Epithelial cell of proximal tubule (primary cell): ENCODE data around the gene NREP. TPM values are rescaled to one million over a fixed set of nuclear protein-coding genes. Genes with fewer than 3 reads are reported as not detected.
"Not testable (repeated sequence)": the region's sequence is repeated elsewhere in the genome, so short reads cannot be mapped to it uniquely, and the experiment has no call there.

Source experiments
- DNase-seq: peaks from one replicate; pipeline ENCODE4 v3.0.0-alpha.2; 2011; ENCODE audit warnings: low read depth
- H3K4me3 ChIP-seq: 2 replicates; pipeline ENCODE4 v1.5.1; 2011; ENCODE audit warnings: low read depth, mild to moderate bottlenecking, low read length
- CTCF ChIP-seq: conservative IDR thresholded peaks from 2 replicates; pipeline ENCODE4 v1.5.1; 2012; ENCODE audit warnings: low read depth, mild to moderate bottlenecking, low read length
- total RNA-seq: library from RNA; depleted of rRNA; stranded (reverse); fragments of >200 nt; gene quantifications from 2 replicates; pipeline ENCODE4 v1.2.3, GENCODE V29; 2015

NREP gene
- total RNA-seq, 1 donor from 2014 or later = 58.6 TPM

GRCh38 chr5:111722140-111722539 lies 34.9 kb downstream of the NREP start:
- H3K4me3 ChIP-seq = no peak overlapping the region
- no peak for DNase-seq
- no peak for TF ChIP-seq CTCF

- no peak for DNase-seq
- no peak for TF ChIP-seq CTCF
- no peak overlapping the region for H3K4me3 ChIP-seq
These were observed 36.6 kb downstream of the NREP start for GRCh38 chr5:111720333-111720890.

- no peak overlapping the region for H3K4me3 ChIP-seq
- TF ChIP-seq CTCF = no peak
- DNase-seq = no peak
These were observed 37.2 kb downstream of the NREP start for GRCh38 chr5:111719773-111720172.

GRCh38 chr5:111716789-111717188 lies 40.2 kb downstream of the NREP start:
- not testable (repeated sequence) for H3K4me3 ChIP-seq, DNase-seq

GRCh38 chr5:111707630-111708164 lies 49.3 kb downstream of the NREP start:
- TF ChIP-seq CTCF = no peak
- no peak for DNase-seq
- no peak overlapping the region for H3K4me3 ChIP-seq

- no peak for TF ChIP-seq CTCF
- DNase-seq = no peak
These were observed 50.6 kb downstream of the NREP start for GRCh38 chr5:111706345-111706744.

GRCh38 chr5:111704452-111705085 lies 52.4 kb downstream of the NREP start:
- no peak for TF ChIP-seq CTCF
- H3K4me3 ChIP-seq = no peak overlapping the region
- no peak for DNase-seq

More at GRCh38 chr5:111706345-111706744, 50.6 kb downstream of the NREP start:
- no peak overlapping the region for H3K4me3 ChIP-seq
